CD14-positive monocyte (primary cell): ENCODE measurements around the gene MPDU1. TPM values are rescaled to one million over a fixed set of nuclear protein-coding genes. Genes with fewer than 3 reads are reported as not detected.
A peak's percentile ranks its signal among the peaks of the same experiment; 100 is the strongest.
"Not testable (repeated sequence)": the region's sequence is repeated elsewhere in the genome, so short reads cannot be mapped to it uniquely, and the experiment has no call there.

ENCODE experiments used
- DNase-seq, 3 donors: peaks; one replicate each; pipeline ENCODE4 v3.0.0-alpha.2; 2011 to 2022
- H2AFZ ChIP-seq: 2 replicates; pipeline ENCODE4 v1.6.0; 2012; ENCODE audit warnings: mild to moderate bottlenecking, low read depth, low read length, inconsistent platforms; ENCODE audit not compliant: insufficient read depth, poor library complexity, severe bottlenecking
- H3K27ac ChIP-seq, 2 donors: 1 replicate in 1 of 2; 2 replicates in 1 of 2; pipeline ENCODE4 v1.5.1; 2012 to 2013; ENCODE audit warnings: low read length in 2 of 2, control low read depth in 1 of 2, inconsistent platforms in 1 of 2, low read depth in 1 of 2, mild to moderate bottlenecking in 1 of 2
- H3K27me3 ChIP-seq, 2 donors: one replicate each; pipeline versions ENCODE4 v1.6.0 to v1.6.1; 2011 to 2013; ENCODE audit warnings: low read length in 2 of 2; ENCODE audit not compliant: control insufficient read depth in 2 of 2, insufficient read depth in 2 of 2
- H3K36me3 ChIP-seq, 2 donors: replicated peaks in 1 of 2; 1 replicate in 1 of 2; 2 replicates in 1 of 2; pipeline versions ENCODE4 v1.5.1 to v1.6.1; 2012 to 2013; ENCODE audit warnings: low read length in 2 of 2, control low read depth in 1 of 2, inconsistent platforms in 1 of 2, mild to moderate bottlenecking in 1 of 2; ENCODE audit not compliant: insufficient read depth in 2 of 2, control insufficient read depth in 1 of 2
- H3K4me1 ChIP-seq, 2 donors: 1 replicate in 1 of 2; 2 replicates in 1 of 2; pipeline versions ENCODE4 v1.5.1 to v1.6.1; 2012 to 2013; ENCODE audit warnings: low read length in 2 of 2, control low read depth in 1 of 2, inconsistent platforms in 1 of 2, mild to moderate bottlenecking in 1 of 2, moderate library complexity in 1 of 2; ENCODE audit not compliant: insufficient read depth in 2 of 2, control insufficient read depth in 1 of 2
- H3K4me2 ChIP-seq: replicated peaks from 2 replicates; pipeline ENCODE3; 2012; ENCODE audit warnings: low read length, moderate library complexity, mild to moderate bottlenecking; ENCODE audit not compliant: poor library complexity, severe bottlenecking; ENCODE audit errors: extremely low read depth
- H3K4me3 ChIP-seq, 3 experiments: fragments of 200-600 bp in 1 of 3; sonication (generic) in 1 of 3; replicated peaks in 1 of 3; 1 replicate in 2 of 3; 2 replicates in 1 of 3; pipeline ENCODE4 v1.5.1; 2011 to 2013; ENCODE audit warnings: low read length in 3 of 3, mild to moderate bottlenecking in 3 of 3, control low read depth in 2 of 3, low read depth in 2 of 3, inconsistent platforms in 1 of 3, moderate library complexity in 1 of 3
- H3K79me2 ChIP-seq: 2 replicates; pipeline ENCODE4 v1.6.0; 2012; ENCODE audit warnings: mild to moderate bottlenecking, control low read depth, inconsistent platforms, low read length, moderate library complexity; ENCODE audit not compliant: insufficient read depth
- H3K9ac ChIP-seq: 2 replicates; pipeline ENCODE4 v1.6.0; 2017; ENCODE audit warnings: low read length, mild to moderate bottlenecking; ENCODE audit not compliant: insufficient read depth, poor library complexity, severe bottlenecking
- H3K9me3 ChIP-seq, 2 donors: replicated peaks in 1 of 2; 1 replicate in 1 of 2; 2 replicates in 1 of 2; pipeline versions ENCODE4 v1.5.1 to v1.6.1; 2012 to 2013; ENCODE audit warnings: low read length in 2 of 2, control low read depth in 1 of 2; ENCODE audit not compliant: control insufficient read depth in 1 of 2, insufficient read depth in 1 of 2
- H4K20me1 ChIP-seq: 2 replicates; pipeline ENCODE4 v1.6.0; 2012; ENCODE audit warnings: mild to moderate bottlenecking, low read length, control low read depth, moderate library complexity; ENCODE audit not compliant: insufficient read depth
- H3K27ac Mint-ChIP-seq, 7 donors: one replicate each; pipeline ENCODE4 v1.8.0; 2020; ENCODE audit warnings: mild to moderate bottlenecking in 7 of 7, mixed read lengths in 7 of 7, moderate library complexity in 6 of 7, inconsistent platforms in 2 of 7
- H3K27me3 Mint-ChIP-seq, 3 donors: one replicate each; pipeline ENCODE4 v1.8.0; 2021 to 2022; ENCODE audit warnings: low read depth in 3 of 3, mild to moderate bottlenecking in 3 of 3, mixed read lengths in 3 of 3, moderate library complexity in 3 of 3, inconsistent platforms in 1 of 3
- H3K36me3 Mint-ChIP-seq, 2 donors: one replicate each; pipeline ENCODE4 v1.8.0; 2020; ENCODE audit warnings: mixed read lengths in 2 of 2, inconsistent platforms in 1 of 2, mild to moderate bottlenecking in 1 of 2
- H3K4me1 Mint-ChIP-seq: one replicate; pipeline ENCODE4 v1.8.0; 2020; ENCODE audit warnings: mild to moderate bottlenecking, mixed read lengths
- H3K4me3 Mint-ChIP-seq, 2 donors: one replicate each; pipeline ENCODE4 v1.8.0; 2020; ENCODE audit warnings: mild to moderate bottlenecking in 2 of 2, mixed read lengths in 2 of 2, moderate library complexity in 1 of 2
- H3K9me3 Mint-ChIP-seq, 7 donors: one replicate each; pipeline ENCODE4 v1.8.0; 2020 to 2022; ENCODE audit warnings: mixed read lengths in 7 of 7, mild to moderate bottlenecking in 6 of 7, moderate library complexity in 6 of 7, inconsistent platforms in 2 of 7
- CTCF ChIP-seq: fragments of 200-600 bp; IDR thresholded peaks from one replicate; pipeline ENCODE4 v1.8.0; 2022; ENCODE audit warnings: antibody characterized with exemption, mild to moderate bottlenecking
- WGBS: methylation state at CpG from one replicate; pipeline ENCODE4 v1.1.5; 2013; ENCODE audit warnings: missing lambda C conversion rate; ENCODE audit not compliant: insufficient coverage; 5-methylcytosine and 5-hydroxymethylcytosine counted together
- intact Hi-C, 2 donors: fragments of 100-400 bp; cut with micrococcal nuclease; formaldehyde crosslinking; loops; one replicate each; pipeline versions ENCODE4 v1.15.0 to v1.15.1; 2023
- polyA plus RNA-seq, 3 donors: library from polyadenylated mRNA; depleted of rRNA in 1 of 3; unstranded in 2 of 3; stranded (reverse) in 1 of 3; fragments of 300-500 nt in 2 of 3; fragments of >200 nt in 1 of 3; fragmentation: Illumina TruSeq in 2 of 3; gene quantifications; 1 replicate in 2 of 3; 2 replicates in 1 of 3; pipeline ENCODE4 v1.2.3, GENCODE V29; 2012 to 2021

Gene MPDU1
- polyA plus RNA-seq, 3 donors, result 100 to 107 (median 103) TPM

- no peak overlapping the region for H3K4me3 ChIP-seq
- Mint-ChIP-seq H3K36me3 (peaks cover 3 to 10% of the 10 kb centered on the region in 2 donors), H3K4me1 (peaks cover 3% of the 10 kb centered on the region), H3K27ac (no peak overlapping the region), H3K9me3 (no peaks in the 10 kb centered on the region), H3K4me3 (no peak overlapping the region), H3K27me3 (peaks cover 0 to 5% (median 1%) of the 10 kb centered on the region in 3 donors)
- no peaks in the 10 kb centered on the region for H4K20me1 ChIP-seq
- peaks cover 4 to 7% of the 10 kb centered on the region in 2 donors for H3K4me1 ChIP-seq
- H3K27me3 ChIP-seq, result no peaks in the 10 kb centered on the region
- no peak for TF ChIP-seq CTCF
- no peaks in the 10 kb centered on the region for H3K9me3 ChIP-seq
- no peak overlapping the region for H3K27ac ChIP-seq
- DNase-seq, result no peak
- H2AFZ ChIP-seq, result no peak overlapping the region
- no peaks in the 10 kb centered on the region for H3K36me3 ChIP-seq
- intact Hi-C loops, result no loop called here
- no peak overlapping the region for H3K4me2 ChIP-seq
- no peaks in the 10 kb centered on the region for H3K79me2 ChIP-seq
- 100% methylated on average over 5 of the region's 8 CpGs for WGBS
- H3K9ac ChIP-seq, result no peak overlapping the region
Observed at GRCh38 chr17:7620835-7621234, 37.2 kb downstream of the MPDU1 start.

- Histone ChIP-seq H2AFZ (no peak overlapping the region), H3K9me3 (no peaks in the 10 kb centered on the region), H3K36me3 (no peaks in the 10 kb centered on the region), H3K9ac (no peak overlapping the region), H3K27me3 (no peaks in the 10 kb centered on the region), H3K4me3 (no peak overlapping the region), H4K20me1 (no peaks in the 10 kb centered on the region), H3K79me2 (peaks cover 13% of the 10 kb centered on the region), H3K4me1 (peaks cover 19 to 22% of the 10 kb centered on the region in 2 donors), H3K4me2 (no peak overlapping the region), H3K27ac (no peak overlapping the region)
- H3K9me3 Mint-ChIP-seq, result no peaks in the 10 kb centered on the region
- peak overlapping the region in 1 of 7 donors; percentile 57 for H3K27ac Mint-ChIP-seq
- H3K4me1 Mint-ChIP-seq, result peaks cover 15% of the 10 kb centered on the region
- intact Hi-C loops, result no loop called here
- peaks cover 3 to 14% of the 10 kb centered on the region in 2 donors for H3K36me3 Mint-ChIP-seq
- H3K4me3 Mint-ChIP-seq, result no peak overlapping the region
- no CpG with 5 or more reads among the region's 5 CpGs for WGBS
- H3K27me3 Mint-ChIP-seq, result peaks cover 0 to 2% (median 0%) of the 10 kb centered on the region in 3 donors
- no peak for TF ChIP-seq CTCF
- DNase-seq, result no peak
Observed at GRCh38 chr17:7623661-7624060, 40.0 kb downstream of the MPDU1 start.

GRCh38 chr17:7625749-7626148 lies 42.1 kb downstream of the MPDU1 start:
- H3K4me3 Mint-ChIP-seq, H3K27me3 ChIP-seq, H3K9me3 ChIP-seq, H3K9ac ChIP-seq, H4K20me1 ChIP-seq, H3K27me3 Mint-ChIP-seq, H2AFZ ChIP-seq, H3K36me3 ChIP-seq, H3K9me3 Mint-ChIP-seq, DNase-seq: not testable (repeated sequence)
- Histone ChIP-seq H3K4me3 (peak overlapping the region in 1 of 3 experiments; percentile 97), H3K4me1 (peaks cover 19 to 22% of the 10 kb centered on the region in 2 donors), H3K79me2 (peaks cover 13% of the 10 kb centered on the region), H3K4me2 (peak overlapping the region; percentile 97), H3K27ac (peak overlapping the region; percentile 87 to 94)
- H3K4me1 Mint-ChIP-seq, result peaks cover 15% of the 10 kb centered on the region
- peak overlapping the region; percentile 56 to 97 (median 94) for H3K27ac Mint-ChIP-seq
- peaks cover 3 to 14% of the 10 kb centered on the region in 2 donors for H3K36me3 Mint-ChIP-seq
- 95% methylated on average over 16 of the region's 16 CpGs for WGBS
- intact Hi-C loops, result loop anchor here (5.0 kb wide), 1 partner anchor 62 kb away; the partner anchor contains the start of genes TP53 (in 2 of the 2) and WRAP53 (in 2 of the 2)
